ENCODE measurements around the gene ITGA2B. TPM values are rescaled to one million over a fixed set of nuclear protein-coding genes. Genes with fewer than 3 reads are reported as not detected.
A peak's percentile ranks its signal among the peaks of the same experiment; 100 is the strongest.

ITGA2B gene
- total and polyA plus RNA-seq, 4 donors = 1.4 to 9.2 (median 4.2) TPM

DNA sequence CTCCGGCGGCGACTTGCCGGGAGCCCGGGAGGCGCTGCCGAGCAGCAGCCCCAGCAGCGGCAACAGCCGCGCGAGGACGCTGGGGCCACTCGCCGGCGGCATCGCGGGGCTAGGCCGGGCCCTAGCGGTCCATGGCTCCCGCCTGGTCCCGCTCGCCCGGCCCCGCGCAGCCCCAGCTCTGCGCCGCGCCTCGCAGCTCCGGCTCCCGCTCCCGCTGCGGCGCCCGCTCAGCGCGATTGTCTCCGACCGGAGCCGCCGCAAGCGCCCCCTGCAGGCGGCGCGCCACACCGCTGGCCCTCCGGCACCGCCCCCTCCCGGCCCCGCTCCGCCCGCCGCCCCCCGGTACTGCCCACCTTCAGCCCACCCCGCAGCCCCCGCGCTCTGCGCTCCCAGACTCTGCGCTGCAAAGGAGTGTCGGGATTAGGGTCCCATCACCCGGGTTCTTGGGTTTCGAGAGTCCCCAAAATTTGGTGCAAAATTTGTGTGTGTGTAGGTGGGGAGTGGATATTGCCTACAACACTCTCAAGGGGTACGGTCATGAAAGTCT lies 25.8 kb downstream of the ITGA2B start, which contains the start of gene FAM171A2:
FAM171A2 (minus strand) TSS at position 241 of the 547 bp plus-strand sequence; CDS start at position 102, 139 bp downstream.
- H3K36me3 ChIP-seq (ENCODE audit: control insufficient read depth in 4 of 4, insufficient read depth in 4 of 4, low read length in 4 of 4) = peaks cover 0 to under 1% (median 0%) of the 10 kb centered on the region in 4 donors
- ATAC-seq (ENCODE audit: insufficient read depth, low FRiP score) (peak; percentile 81), DNase-seq (peak; percentile 71 to 84 (median 80))
- TF ChIP-seq, protein P1, sequence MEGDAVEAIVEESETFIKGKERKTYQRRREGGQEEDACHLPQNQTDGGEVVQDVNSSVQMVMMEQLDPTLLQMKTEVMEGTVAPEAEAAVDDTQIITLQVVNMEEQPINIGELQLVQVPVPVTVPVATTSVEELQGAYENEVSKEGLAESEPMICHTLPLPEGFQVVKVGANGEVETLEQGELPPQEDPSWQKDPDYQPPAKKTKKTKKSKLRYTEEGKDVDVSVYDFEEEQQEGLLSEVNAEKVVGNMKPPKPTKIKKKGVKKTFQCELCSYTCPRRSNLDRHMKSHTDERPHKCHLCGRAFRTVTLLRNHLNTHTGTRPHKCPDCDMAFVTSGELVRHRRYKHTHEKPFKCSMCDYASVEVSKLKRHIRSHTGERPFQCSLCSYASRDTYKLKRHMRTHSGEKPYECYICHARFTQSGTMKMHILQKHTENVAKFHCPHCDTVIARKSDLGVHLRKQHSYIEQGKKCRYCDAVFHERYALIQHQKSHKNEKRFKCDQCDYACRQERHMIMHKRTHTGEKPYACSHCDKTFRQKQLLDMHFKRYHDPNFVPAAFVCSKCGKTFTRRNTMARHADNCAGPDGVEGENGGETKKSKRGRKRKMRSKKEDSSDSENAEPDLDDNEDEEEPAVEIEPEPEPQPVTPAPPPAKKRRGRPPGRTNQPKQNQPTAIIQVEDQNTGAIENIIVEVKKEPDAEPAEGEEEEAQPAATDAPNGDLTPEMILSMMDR (IDR thresholded peaks at IDR 0.05; ENCODE audit: control extremely low read depth, extremely low read depth) = peak; percentile 41
- 0 to 1% methylated on average over 35 to 63 of the region's 63 CpGs for WGBS, 2 donors
- peak within 1 kb of the TSS; percentile 37 for H3K4me3 ChIP-seq
- H3K27ac ChIP-seq (ENCODE audit: low read depth in 1 of 2, low read length in 1 of 2) = no peak within 1 kb of the TSS
- no peaks in the 10 kb centered on the region for H3K9me3 ChIP-seq (ENCODE audit: control insufficient read depth in 4 of 4, insufficient read depth in 3 of 4, low read length in 3 of 4)
- H3K4me1 ChIP-seq (ENCODE audit: control insufficient read depth in 5 of 5, insufficient read depth in 5 of 5, low read length in 5 of 5) = peaks cover 0 to 34% (median 9%) of the 10 kb centered on the region in 5 donors
- H3K9ac ChIP-seq (ENCODE audit: insufficient read depth in 1 of 2, low read length in 2 of 2) = peak within 1 kb of the TSS; percentile 11 to 32
- peaks cover 0 to 3% (median 0%) of the 10 kb centered on the region in 3 donors for H3K27me3 ChIP-seq (ENCODE audit: control insufficient read depth in 3 of 3, insufficient read depth in 3 of 3, low read length in 2 of 3)

DNA sequence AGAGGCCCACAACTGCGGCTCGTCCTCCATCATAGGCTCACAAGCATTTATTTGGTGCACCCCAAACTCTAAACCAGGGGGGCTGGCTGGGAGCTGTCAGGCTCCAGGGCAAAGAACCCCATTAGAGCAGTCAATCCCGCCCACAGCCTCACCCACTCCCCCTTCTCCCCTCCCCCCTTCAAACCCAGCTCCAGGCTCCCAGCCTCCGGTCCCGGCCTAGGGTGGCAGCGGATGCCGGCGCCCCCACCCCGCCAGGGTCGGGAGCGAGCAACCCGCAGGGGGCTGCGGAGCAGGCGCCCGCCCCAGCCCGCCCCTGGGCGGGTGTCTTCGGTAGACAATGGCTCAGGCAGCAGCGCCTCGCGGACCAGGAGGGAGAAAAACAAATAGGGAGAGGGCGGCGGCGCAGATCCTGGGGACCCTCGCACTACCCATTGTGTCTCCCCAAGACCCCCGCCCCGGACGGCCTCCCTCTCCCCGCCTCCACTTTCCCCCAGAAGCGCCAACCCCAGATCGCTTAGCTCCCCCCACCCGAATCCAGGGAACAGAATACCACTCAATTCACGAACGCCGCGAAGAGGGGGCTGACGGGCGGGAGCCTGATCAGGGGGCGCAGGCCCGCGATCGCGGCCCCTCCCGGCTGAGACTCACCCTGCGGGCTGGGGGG lies 26.4 kb downstream of the ITGA2B start:
- ATAC-seq (ENCODE audit: insufficient read depth, low FRiP score) (no peak), DNase-seq (peak; percentile 46 to 70 (median 62))
- Histone ChIP-seq H3K9me3 (ENCODE audit: control insufficient read depth in 4 of 4, insufficient read depth in 3 of 4, low read length in 3 of 4) (no peaks in the 10 kb centered on the region), H3K36me3 (ENCODE audit: control insufficient read depth in 4 of 4, insufficient read depth in 4 of 4, low read length in 4 of 4) (peaks cover 0 to 3% (median 0%) of the 10 kb centered on the region in 4 donors), H3K9ac (ENCODE audit: insufficient read depth in 1 of 2, low read length in 2 of 2) (peak overlapping the region; percentile 11 to 32), H3K27ac (ENCODE audit: low read depth in 1 of 2, low read length in 1 of 2) (no peak overlapping the region), H3K4me1 (ENCODE audit: control insufficient read depth in 5 of 5, insufficient read depth in 5 of 5, low read length in 5 of 5) (peaks cover 0 to 34% (median 9%) of the 10 kb centered on the region in 5 donors), H3K27me3 (ENCODE audit: control insufficient read depth in 3 of 3, insufficient read depth in 3 of 3, low read length in 2 of 3) (peaks cover 0 to 3% (median 0%) of the 10 kb centered on the region in 3 donors), H3K4me3 (peak overlapping the region; percentile 37)
- WGBS, 2 donors = 0 to 1% methylated on average over 29 to 45 of the region's 45 CpGs
- TF ChIP-seq, protein P1 (IDR thresholded peaks at IDR 0.05; ENCODE audit: control extremely low read depth, extremely low read depth) = no peak

DNA sequence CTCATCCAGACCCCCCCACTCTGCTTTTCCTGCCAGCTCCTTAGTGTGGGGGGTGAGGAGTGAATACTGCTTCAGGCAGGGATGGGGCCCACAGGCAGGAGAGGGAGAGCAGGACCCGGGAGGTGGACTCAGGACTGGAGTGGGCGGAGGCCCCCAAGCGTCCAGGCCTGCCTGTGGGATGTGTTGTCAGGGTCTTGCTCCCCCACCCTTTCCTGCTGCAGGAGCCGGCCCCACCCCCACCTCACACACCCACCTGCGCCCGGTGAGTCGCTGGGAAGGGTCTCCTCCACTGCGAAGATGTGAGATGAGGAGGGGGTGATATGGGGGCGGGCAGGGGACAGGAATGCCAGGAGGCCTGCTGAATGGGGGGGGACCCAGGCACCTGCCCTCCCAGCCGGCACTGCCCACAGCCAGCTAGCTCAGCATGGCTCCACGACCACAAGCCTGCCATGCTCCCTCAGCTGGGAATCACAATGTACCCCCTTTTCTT lies 26.9 kb downstream of the ITGA2B start:
- Histone ChIP-seq H3K27ac (ENCODE audit: low read depth in 1 of 2, low read length in 1 of 2) (no peak overlapping the region), H3K9me3 (ENCODE audit: control insufficient read depth in 4 of 4, insufficient read depth in 3 of 4, low read length in 3 of 4) (no peaks in the 10 kb centered on the region), H3K36me3 (ENCODE audit: control insufficient read depth in 4 of 4, insufficient read depth in 4 of 4, low read length in 4 of 4) (peaks cover 0 to 3% (median 0%) of the 10 kb centered on the region in 4 donors), H3K27me3 (ENCODE audit: control insufficient read depth in 3 of 3, insufficient read depth in 3 of 3, low read length in 2 of 3) (peaks cover 0 to 3% (median 0%) of the 10 kb centered on the region in 3 donors), H3K9ac (ENCODE audit: insufficient read depth in 1 of 2, low read length in 2 of 2) (peak overlapping the region; percentile 11 to 32), H3K4me3 (no peak overlapping the region), H3K4me1 (ENCODE audit: control insufficient read depth in 5 of 5, insufficient read depth in 5 of 5, low read length in 5 of 5) (peaks cover 0 to 31% (median 9%) of the 10 kb centered on the region in 5 donors)
- WGBS, 2 donors = 24 to 30% methylated on average over 7 to 11 of the region's 11 CpGs
- ATAC-seq (ENCODE audit: insufficient read depth, low FRiP score) (no peak), DNase-seq (peak in 2 of 3 donors; percentile 36 to 59)
- TF ChIP-seq, protein P1 (IDR thresholded peaks at IDR 0.05; ENCODE audit: control extremely low read depth, extremely low read depth) = no peak
